HFF-Myc (cell line): ENCODE measurements around the gene KRT84.

ENCODE experiments used
- DNase-seq: peaks from one replicate; pipeline ENCODE4 v3.0.0-alpha.2; 2011; ENCODE audit warnings: low read depth; ENCODE audit errors: extremely low read depth
- H3K4me3 ChIP-seq: replicated peaks from 2 replicates; pipeline ENCODE4 v1.5.1; 2011; ENCODE audit warnings: low read depth, mild to moderate bottlenecking, control low read depth, low read length
- CTCF ChIP-seq: IDR thresholded peaks from 2 replicates; pipeline ENCODE4 v1.5.1; 2012; ENCODE audit warnings: mild to moderate bottlenecking, low read depth, low read length, control low read depth; ENCODE audit errors: missing control alignments

KRT84 gene

DNA sequence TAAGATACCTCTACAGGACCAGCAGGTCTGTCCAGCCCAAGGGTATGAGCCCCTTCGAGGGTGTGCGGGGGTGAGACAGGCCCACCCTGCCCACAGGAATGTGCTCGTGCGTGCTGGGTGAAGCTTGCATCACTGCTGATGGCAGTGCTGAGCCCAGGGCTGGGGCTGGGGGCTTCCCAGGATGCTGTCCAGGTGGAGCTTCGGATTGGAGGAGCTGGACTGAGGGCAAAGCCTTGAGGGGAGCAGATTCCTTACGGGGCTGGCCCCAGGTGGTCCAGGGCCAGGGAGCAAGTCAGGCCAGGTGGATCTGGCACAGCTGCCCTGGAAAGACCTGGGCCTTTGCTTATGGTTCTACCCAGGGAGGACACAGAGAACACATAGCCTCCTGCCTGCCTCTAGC lies 15.6 kb downstream of the KRT84 start:
- DNase-seq = no peak
- no peak overlapping the region for H3K4me3 ChIP-seq
- no peak for TF ChIP-seq CTCF

DNA sequence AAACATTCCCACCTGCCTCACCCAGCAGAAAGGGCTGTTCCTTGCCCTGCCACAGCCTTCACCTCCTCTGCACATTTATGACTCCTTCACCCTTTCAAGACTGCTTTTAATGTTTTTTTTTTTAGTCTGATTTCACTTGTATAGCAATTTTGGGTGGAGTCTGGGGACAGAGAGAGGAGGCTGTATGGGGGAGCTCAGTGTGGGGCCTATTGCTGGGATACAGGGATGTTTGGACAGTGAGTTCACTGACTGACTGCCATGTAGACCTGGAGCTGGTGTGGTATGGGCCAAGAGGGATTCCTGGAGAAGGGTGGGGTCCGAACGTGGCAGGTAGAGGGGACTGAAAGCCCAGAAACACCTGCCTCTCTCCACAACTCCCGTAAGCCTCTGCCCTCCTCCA lies 16.2 kb downstream of the KRT84 start:
- no peak for TF ChIP-seq CTCF
- no peak for DNase-seq
- H3K4me3 ChIP-seq = no peak overlapping the region

- no peak overlapping the region for H3K4me3 ChIP-seq
- no peak for TF ChIP-seq CTCF
- no peak for DNase-seq
Observed at GRCh38 chr12:52368508-52368907, 16.9 kb downstream of the KRT84 start.

DNA sequence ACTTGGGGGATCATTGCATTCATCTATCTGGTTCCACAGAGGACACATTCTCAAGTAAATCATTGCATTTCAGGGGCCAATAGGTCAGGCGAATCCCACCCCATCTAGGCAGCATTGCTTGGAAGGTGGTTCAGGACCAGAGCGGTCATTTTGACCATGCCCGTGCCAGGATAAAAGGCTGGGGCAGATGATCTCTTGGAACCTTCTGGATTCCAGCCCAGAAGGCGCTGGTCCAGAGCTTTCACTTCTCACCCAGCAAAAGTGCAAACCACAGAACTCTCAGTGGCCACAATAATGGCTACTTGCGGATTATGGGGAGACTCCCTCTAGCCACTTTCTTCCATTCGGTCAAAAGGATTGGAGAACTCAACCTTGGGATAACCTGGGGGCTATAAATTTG lies 17.6 kb downstream of the KRT84 start:
- no peak overlapping the region for H3K4me3 ChIP-seq
- no peak for TF ChIP-seq CTCF
- no peak for DNase-seq

GRCh38 chr12:52366738-52367485 lies 18.5 kb downstream of the KRT84 start, which contains the start of gene KRT85:
TSS of gene KRT85 (minus strand) at chr12:52367481. CDS start at chr12:52367405, 76 bp downstream.
- H3K4me3 ChIP-seq = no peak within 1 kb of the TSS
- DNase-seq = no peak
- TF ChIP-seq CTCF = no peak

DNA sequence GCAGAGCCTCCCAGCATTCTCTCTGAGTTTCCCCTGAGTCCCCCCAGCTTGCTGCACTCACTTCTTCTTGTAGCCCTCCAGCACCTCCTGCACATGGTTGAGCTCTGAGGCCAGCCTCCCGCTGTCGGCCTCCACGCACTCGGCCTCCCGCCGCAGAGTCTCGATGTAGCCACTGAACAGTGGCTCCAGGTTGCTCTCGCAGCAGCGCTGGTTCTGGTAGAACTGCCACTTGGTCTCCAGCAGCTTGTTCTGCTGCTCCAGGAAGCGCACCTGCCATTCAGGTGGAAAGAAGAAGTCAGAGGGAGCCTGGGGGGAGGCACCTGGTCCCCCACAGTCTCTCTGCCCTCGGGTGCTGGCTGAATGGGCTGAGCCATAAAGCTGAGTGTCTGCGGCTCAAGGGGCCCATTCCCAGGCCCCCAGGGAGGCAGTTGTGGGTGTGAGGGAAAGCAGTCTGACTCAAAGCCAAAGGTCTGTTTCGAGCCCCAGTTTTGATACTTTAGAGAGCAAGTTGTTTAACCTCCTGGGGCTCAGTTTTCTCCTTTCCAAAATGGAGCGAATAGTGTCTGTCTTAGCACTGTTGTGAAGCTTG lies 20.5 kb downstream of the KRT84 start:
- TF ChIP-seq CTCF = no peak
- DNase-seq = no peak
- H3K4me3 ChIP-seq = no peak overlapping the region
